H1 (cell line): ENCODE measurements around the gene MSI2. TPM values are rescaled to one million over a fixed set of nuclear protein-coding genes. Genes with fewer than 3 reads are reported as not detected.

Source experiments
- CTCF ChIA-PET: fragments of 300-600 bp; sonication (Branson Sonifier 250); formaldehyde crosslinking; loops from one replicate; lab custom pipeline; 2021; ENCODE audit not compliant: partially characterized antibody; lab: Charles Lee
- POLR2A ChIA-PET: fragments of 300-600 bp; sonication (Branson Sonifier 250); formaldehyde crosslinking; loops from one replicate; lab custom pipeline; 2021; ENCODE audit warnings: inconsistent platforms; ENCODE audit not compliant: partially characterized antibody; lab: Charles Lee
- DNase-seq, 2 experiments: peaks; one replicate each; pipeline versions ENCODE4 v3.0.0 to v3.0.0-alpha.2; 2010 to 2022; ENCODE audit warnings: low spot score in 2 of 2, low read depth in 1 of 2, mixed read lengths in 1 of 2
- FAIRE-seq: peaks from 2 replicates; lab custom pipeline; 2011; peaks lifted over from hg19 to GRCh38; lab: Jason Lieb, UNC
- H2AFZ ChIP-seq: 2 replicates; pipeline ENCODE4 v1.8.1; 2012; ENCODE audit warnings: low read length, inconsistent platforms
- H2AK5ac ChIP-seq: 2 replicates; pipeline ENCODE4 v1.6.1; 2013; ENCODE audit warnings: low read depth, low read length
- H2BK120ac ChIP-seq: replicated peaks from 2 replicates; pipeline ENCODE3; 2013; ENCODE audit warnings: low read depth, low read length, inconsistent platforms
- H2BK12ac ChIP-seq: 2 replicates; pipeline ENCODE4 v1.6.1; 2013; ENCODE audit warnings: low read depth, low read length
- H2BK15ac ChIP-seq: 2 replicates; pipeline ENCODE4 v1.6.1; 2013; ENCODE audit warnings: low read length
- H2BK20ac ChIP-seq: 2 replicates; pipeline ENCODE4 v1.6.1; 2013; ENCODE audit warnings: low read length
- H2BK5ac ChIP-seq: 2 replicates; pipeline ENCODE4 v1.6.1; 2013; ENCODE audit warnings: low read depth, low read length
- H3K14ac ChIP-seq: 2 replicates; pipeline ENCODE4 v1.6.1; 2013; ENCODE audit warnings: inconsistent platforms; ENCODE audit not compliant: insufficient read length
- H3K18ac ChIP-seq: 2 replicates; pipeline ENCODE4 v1.6.1; 2013; ENCODE audit warnings: low read length; ENCODE audit errors: extremely low read depth
- H3K23ac ChIP-seq: 2 replicates; pipeline ENCODE4 v1.6.1; 2013; ENCODE audit warnings: inconsistent platforms; ENCODE audit not compliant: insufficient read length
- H3K23me2 ChIP-seq: 2 replicates; pipeline ENCODE4 v1.6.1; 2013; ENCODE audit warnings: low read depth, low read length
- H3K27ac ChIP-seq: 2 replicates; pipeline ENCODE4 v1.6.1; 2011; ENCODE audit warnings: low read depth, low read length, inconsistent platforms
- H3K27me3 ChIP-seq, 4 experiments: replicated peaks in 1 of 4; 1 replicate in 1 of 4; 2 replicates in 3 of 4; pipeline versions ENCODE4 v1.6.1 to v1.8.1; 2011 to 2013; ENCODE audit warnings: low read length in 3 of 4, mild to moderate bottlenecking in 3 of 4, inconsistent platforms in 2 of 4, mixed read lengths in 2 of 4, moderate library complexity in 1 of 4; ENCODE audit not compliant: control insufficient read depth in 3 of 4, insufficient read depth in 3 of 4; ENCODE audit errors: extremely low read depth in 1 of 4
- H3K36me3 ChIP-seq, 4 experiments: 2 replicates each; pipeline versions ENCODE4 v1.6.1 to v1.8.1; 2011 to 2013; ENCODE audit warnings: mild to moderate bottlenecking in 4 of 4, low read length in 3 of 4, moderate library complexity in 2 of 4, control low read depth in 1 of 4, inconsistent platforms in 1 of 4; ENCODE audit not compliant: insufficient read depth in 4 of 4, control insufficient read depth in 2 of 4
- H3K4ac ChIP-seq: replicated peaks from 2 replicates; pipeline ENCODE3; 2013; ENCODE audit warnings: low read length, low read depth, mixed read lengths, inconsistent platforms; ENCODE audit not compliant: insufficient read length
- H3K4me1 ChIP-seq, 4 experiments: replicated peaks in 1 of 4; 1 replicate in 1 of 4; 2 replicates in 3 of 4; pipeline versions ENCODE4 v1.6.1 to v1.8.1; 2011 to 2013; ENCODE audit warnings: low read length in 3 of 4, inconsistent platforms in 2 of 4, mixed read lengths in 1 of 4; ENCODE audit not compliant: insufficient read depth in 4 of 4, control insufficient read depth in 3 of 4
- H3K4me2 ChIP-seq, 2 experiments: 2 replicates each; pipeline versions ENCODE4 v1.6.1 to v1.8.1; 2011 to 2013; ENCODE audit warnings: low read depth in 2 of 2, low read length in 2 of 2, control low read depth in 1 of 2, inconsistent platforms in 1 of 2, mild to moderate bottlenecking in 1 of 2; ENCODE audit not compliant: insufficient read depth in 1 of 2
- H3K4me3 ChIP-seq, 4 experiments: fragments of 200-600, 300-600 bp in 1 of 4; sonication (generic), shearing (Covaris generic), sonication (Bioruptor Twin) in 1 of 4; 2 replicates each; pipeline versions ENCODE4 v1.5.1 to v1.8.1; 2011 to 2016; ENCODE audit warnings: low read length in 4 of 4, low read depth in 3 of 4, control low read depth in 2 of 4, inconsistent platforms in 2 of 4, mild to moderate bottlenecking in 2 of 4, mixed read lengths in 1 of 4, moderate library complexity in 1 of 4; ENCODE audit not compliant: insufficient read depth in 2 of 4; ENCODE audit errors: extremely low read depth in 1 of 4
- H3K56ac ChIP-seq: replicated peaks from 2 replicates; pipeline ENCODE3; 2013; ENCODE audit warnings: low read depth, mild to moderate bottlenecking, mixed read lengths, low read length, inconsistent platforms; ENCODE audit not compliant: insufficient read length
- H3K79me1 ChIP-seq: 2 replicates; pipeline ENCODE4 v1.6.1; 2013; ENCODE audit warnings: low read depth, low read length, control low read depth
- H3K79me2 ChIP-seq, 2 experiments: 2 replicates each; pipeline versions ENCODE4 v1.6.1 to v1.8.1; 2012 to 2013; ENCODE audit warnings: low read length in 2 of 2, mild to moderate bottlenecking in 2 of 2, inconsistent platforms in 1 of 2; ENCODE audit not compliant: insufficient read depth in 2 of 2, control insufficient read depth in 1 of 2
- H3K9ac ChIP-seq, 4 experiments: replicated peaks in 1 of 4; 1 replicate in 1 of 4; 2 replicates in 3 of 4; pipeline versions ENCODE4 v1.6.1 to v1.8.1; 2011 to 2013; ENCODE audit warnings: low read depth in 3 of 4, low read length in 3 of 4, control low read depth in 2 of 4, mild to moderate bottlenecking in 2 of 4, moderate library complexity in 2 of 4, inconsistent platforms in 1 of 4; ENCODE audit errors: extremely low read depth in 1 of 4
- H3K9me3 ChIP-seq, 2 experiments: 2 replicates each; pipeline versions ENCODE4 v1.6.1 to v1.8.1; 2012 to 2013; ENCODE audit warnings: mild to moderate bottlenecking in 2 of 2, moderate library complexity in 2 of 2, control low read depth in 1 of 2, inconsistent platforms in 1 of 2, low read depth in 1 of 2, low read length in 1 of 2, mixed read lengths in 1 of 2; ENCODE audit not compliant: insufficient read depth in 2 of 2
- H4K20me1 ChIP-seq, 2 experiments: replicated peaks in 1 of 2; 2 replicates each; pipeline versions ENCODE3 to v1.8.1; 2011 to 2013; ENCODE audit warnings: inconsistent platforms in 2 of 2, low read length in 2 of 2, mild to moderate bottlenecking in 1 of 2; ENCODE audit not compliant: insufficient read depth in 2 of 2, control insufficient read depth in 1 of 2
- H4K5ac ChIP-seq: 2 replicates; pipeline ENCODE4 v1.6.1; 2013; ENCODE audit warnings: low read length, low read depth, mixed read lengths, inconsistent platforms; ENCODE audit not compliant: insufficient read length
- H4K8ac ChIP-seq: 2 replicates; pipeline ENCODE4 v1.8.0; 2013; ENCODE audit warnings: mild to moderate bottlenecking, moderate library complexity, low read length, inconsistent platforms; ENCODE audit not compliant: insufficient read depth; ENCODE audit errors: extremely low read depth
- H4K91ac ChIP-seq: replicated peaks from 2 replicates; pipeline ENCODE3; 2013; ENCODE audit warnings: low read length, mixed read lengths, inconsistent platforms; ENCODE audit not compliant: insufficient read length
- ASH2L ChIP-seq: fragments of 200-600, 300-600 bp; sonication (generic); IDR thresholded peaks from one replicate; pipeline ENCODE4 v1.7.1; 2017; ENCODE audit warnings: low read length
- ATF3 ChIP-seq: IDR thresholded peaks from 2 replicates; pipeline ENCODE4 v1.6.1; 2011; ENCODE audit warnings: low read depth, mild to moderate bottlenecking, low read length; ENCODE audit not compliant: insufficient read depth
- CBX8 ChIP-seq: fragments of 300-800, 300-1000 bp; sonication (generic); IDR thresholded peaks from 2 replicates; pipeline ENCODE4 v1.7.1; 2016; ENCODE audit warnings: low read depth, low read length, borderline replicate concordance
- EGR1 ChIP-seq: IDR thresholded peaks from 2 replicates; pipeline ENCODE4 v1.6.1; 2011; ENCODE audit warnings: low read depth, low read length, borderline replicate concordance
- KDM4A ChIP-seq: IDR thresholded peaks from one replicate; pipeline ENCODE4 v1.7.1; 2012; ENCODE audit warnings: low read depth, mild to moderate bottlenecking, moderate library complexity, low read length, inconsistent platforms; ENCODE audit not compliant: severe bottlenecking
- MAFK ChIP-seq: IDR thresholded peaks from 2 replicates; pipeline ENCODE4 v1.6.1; 2012; ENCODE audit warnings: low read depth, mild to moderate bottlenecking, improper control_type of control experiment, low read length
- SIX5 ChIP-seq: IDR thresholded peaks from 2 replicates; pipeline ENCODE4 v1.6.1; 2011; ENCODE audit warnings: mild to moderate bottlenecking, low read depth, low read length
- SP2 ChIP-seq: IDR thresholded peaks from 2 replicates; pipeline ENCODE4 v1.6.1; 2012; ENCODE audit warnings: mild to moderate bottlenecking, low read length, inconsistent platforms
- SP4 ChIP-seq: IDR thresholded peaks from 2 replicates; pipeline ENCODE4 v1.6.1; 2012; ENCODE audit warnings: low read length, inconsistent platforms
- TEAD4 ChIP-seq: IDR thresholded peaks from 2 replicates; pipeline ENCODE4 v1.6.1; 2012; ENCODE audit warnings: low read depth, low read length, inconsistent platforms, mixed read lengths
- YY1 ChIP-seq: IDR thresholded peaks from 2 replicates; pipeline ENCODE4 v1.6.1; 2011; ENCODE audit warnings: low read depth, mild to moderate bottlenecking, low read length
- WGBS, 2 experiments: shearing (Covaris generic) in 1 of 2; methylation state at CpG; one replicate each; pipeline versions ENCODE4 v1.1.6 to v1.1.7; 2013 to 2015; ENCODE audit warnings: low lambda C conversion rate in 2 of 2, mixed read lengths in 2 of 2, inconsistent platforms in 1 of 2, low coverage in 1 of 2, missing lambda C conversion rate in 1 of 2; ENCODE audit not compliant: insufficient replicate concordance in 2 of 2, insufficient coverage in 1 of 2, insufficient read length in 1 of 2; ENCODE audit errors: extremely low coverage in 1 of 2, missing lambda C conversion rate in 1 of 2; 5-methylcytosine and 5-hydroxymethylcytosine counted together
- polyA plus RNA-seq, 7 experiments: library from polyadenylated mRNA; depleted of rRNA in 3 of 7; stranded (reverse) in 5 of 7; unstranded in 2 of 7; fragments of >200 nt in 5 of 7; fragments of 200-250 nt in 2 of 7; gene quantifications; 1 replicate in 5 of 7; 2 replicates in 1 of 7; 4 replicates in 1 of 7; pipeline versions ENCODE4 v1.2.1 to v1.2.3, GENCODE V29; 2011 to 2013; ENCODE audit warnings: missing spikeins in 2 of 7, mixed read lengths in 2 of 7
- total RNA-seq: library from RNA; stranded (reverse); fragmentation: NEBNext Ultra II Directional; extraction: Animal tissue kit (Norgen Biotek cat#: 25700); gene quantifications from 2 replicates; pipeline ENCODE4 v1.2.1, GENCODE V29; 2021

MSI2 gene
- total and polyA plus RNA-seq, 2 of the 8 experiments (the other 6 are each of a cell fraction or from before 2014, with no cell fraction given): 36.7 to 80.6 TPM

DNA sequence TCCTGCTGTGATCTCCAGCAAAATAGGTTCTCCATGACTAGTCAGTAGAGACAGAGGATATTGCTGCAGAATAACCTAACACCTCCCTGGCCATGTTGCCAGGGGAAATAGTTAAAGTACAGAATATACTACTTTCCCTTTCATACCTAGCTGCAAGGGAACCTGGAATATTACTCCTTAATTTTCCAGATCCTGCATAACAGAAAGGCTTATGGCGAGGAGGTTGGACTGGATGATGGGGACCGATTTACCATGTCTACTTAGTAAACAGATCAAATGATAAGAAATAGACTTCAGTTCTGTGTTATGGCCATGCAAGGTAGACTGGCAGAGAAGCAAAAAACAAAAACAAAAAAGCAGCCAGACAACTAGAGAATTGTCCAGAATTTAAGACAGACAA lies 117.4 kb downstream of the MSI2 start:
- CTCF ChIA-PET: interaction anchor here (0.6 to 2.0 kb wide), 5 partner anchors 19 to 371 kb away, joined by 3 to 7 read pairs (median 3); no protein-coding TSS in a partner anchor
- Histone ChIP-seq H3K18ac (no peak overlapping the region), H3K4me2 (no peak overlapping the region), H4K5ac (no peak overlapping the region), H4K91ac (no peak overlapping the region), H3K23me2 (no peaks in the 10 kb centered on the region)
- no peak for FAIRE-seq
- TF ChIP-seq KDM4A (no peak), SIX5 (no peak), EGR1 (no peak), SP4 (no peak), ASH2L (no peak), SP2 (no peak), YY1 (no peak), TEAD4 (no peak), MAFK (no peak), CBX8 (no peak), ATF3 (no peak)
- TF ChIP-seq, all 59 proteins: peak for 0
- no peak overlapping the region for H3K4me3 ChIP-seq
- H3K79me1 ChIP-seq: peaks cover 4% of the 10 kb centered on the region
- no peak overlapping the region for H3K27ac ChIP-seq
- peaks cover 3 to 5% of the 10 kb centered on the region in 2 experiments; a peak in 1 of 4 replicates for H3K9me3 ChIP-seq
- no peak overlapping the region for H2BK5ac ChIP-seq
- POLR2A ChIA-PET: no interaction called here
- peaks cover 0 to 2% (median 0%) of the 10 kb centered on the region in 4 experiments; a peak in 4 of 8 replicates for H3K36me3 ChIP-seq
- no peak overlapping the region for H2BK120ac ChIP-seq
- peaks cover 0 to 7% of the 10 kb centered on the region in 2 experiments for H4K20me1 ChIP-seq
- H3K14ac ChIP-seq: no peak overlapping the region
- peaks cover 0 to 23% of the 10 kb centered on the region in 2 experiments; a peak in 2 of 4 replicates for H3K79me2 ChIP-seq
- no peaks in the 10 kb centered on the region for H3K27me3 ChIP-seq
- WGBS, 2 experiments: 87% methylated on average over 2 of the region's 2 CpGs; no CpG with 5 or more reads in 1 of the 2 experiments
- no peak overlapping the region for H4K8ac ChIP-seq
- no peak for DNase-seq
- H3K4me1 ChIP-seq: peaks cover 2 to 10% (median 9%) of the 10 kb centered on the region in 4 experiments; a peak in 6 of 7 replicates
- H2BK12ac ChIP-seq: no peak overlapping the region
- no peak overlapping the region for H2BK15ac ChIP-seq
- no peak overlapping the region for H2BK20ac ChIP-seq
- no peak overlapping the region for H3K56ac ChIP-seq
- no peak overlapping the region for H3K23ac ChIP-seq
- no peak overlapping the region for H3K9ac ChIP-seq
- H2AK5ac ChIP-seq: no peak overlapping the region
- H3K4ac ChIP-seq: no peak overlapping the region
- H2AFZ ChIP-seq: no peak overlapping the region
